ENCODE data around the gene LRP1. TPM values are rescaled to one million over a fixed set of nuclear protein-coding genes. Genes with fewer than 3 reads are reported as not detected.

The LRP1 gene
- total and polyA plus RNA-seq, 2 of the 4 experiments (the other 2 are of a cell fraction), result 73.1 to 142 TPM

- Histone ChIP-seq H3K9ac (ENCODE audit: low read depth, low read length) (no peak overlapping the region), H3K56ac (ENCODE audit: extremely low read depth, insufficient read depth, low read length) (no peak overlapping the region), H3K27ac (ENCODE audit: insufficient read depth, low read length) (no peak overlapping the region), H3K4ac (ENCODE audit: low read depth, low read length) (no peak overlapping the region), H2BK20ac (ENCODE audit: low read depth, low read length) (no peak overlapping the region), H2AK5ac (ENCODE audit: low read depth, low read length) (no peak overlapping the region), H3K18ac (ENCODE audit: low read depth, low read length) (no peak overlapping the region), H4K91ac (ENCODE audit: insufficient read depth, low read depth, low read length) (no peak overlapping the region), H2BK5ac (ENCODE audit: low read depth, low read length, poor library complexity, severe bottlenecking) (no peak overlapping the region), H2BK15ac (ENCODE audit: low read depth, low read length) (no peak overlapping the region), H3K14ac (replicated peaks; ENCODE audit: low read depth, low read length) (no peak overlapping the region), H3K4me1 (ENCODE audit: control insufficient read depth, insufficient read depth, low read length) (peaks cover 5% of the 10 kb centered on the region), H2AK9ac (replicated peaks; ENCODE audit: low read depth, low read length, poor library complexity) (no peak overlapping the region), H2BK120ac (ENCODE audit: low read depth, low read length) (no peak overlapping the region), H3K27me3 (ENCODE audit: control insufficient read depth, insufficient read depth, low read length) (no peaks in the 10 kb centered on the region), H4K8ac (ENCODE audit: low read depth in 2 of 2, low read length in 2 of 2) (no peak overlapping the region), H4K5ac (ENCODE audit: low read depth, low read length) (no peak overlapping the region), H3K4me2 (ENCODE audit: low read depth, low read length) (no peak overlapping the region), H3K23ac (ENCODE audit: low read depth, low read length) (no peak overlapping the region), H4K20me1 (ENCODE audit: insufficient read depth, low read length) (peaks cover 18% of the 10 kb centered on the region; the same call in 1 of the 2 replicates), H3K9me1 (ENCODE audit: insufficient read depth, low read length) (peaks cover 14% of the 10 kb centered on the region), H3K36me3 (ENCODE audit: control insufficient read depth, insufficient read depth, low read length) (peaks cover 45% of the 10 kb centered on the region), H3K4me3 (ENCODE audit: insufficient read depth, low read depth, low read length) (no peak overlapping the region), H3K79me1 (ENCODE audit: low read depth in 1 of 2, low read length in 2 of 2) (peaks cover 22 to 55% of the 10 kb centered on the region in 2 experiments), H3K9me3 (ENCODE audit: control insufficient read depth, insufficient read depth, low read length) (no peaks in the 10 kb centered on the region), H2AFZ (replicated peaks; ENCODE audit: low read length, poor library complexity) (no peak overlapping the region)
- no TSS peak for BruUV-seq (replicated peaks)
- dilution Hi-C loops (cut with HindIII; ENCODE audit: low sequenced_read_pairs, unreplicated experiment), result no loop called here
- 100% methylated on average over 3 of the region's 9 CpGs; no CpG with 5 or more reads in 1 of the 2 experiments for WGBS, 2 experiments (ENCODE audit: extremely low coverage in 2 of 2, insufficient read length in 1 of 2)
- ChIA-PET CTCF (no interaction called here), POLR2A (ENCODE audit: unreplicated experiment) (no interaction called here)
- intact Hi-C loops (cut with micrococcal nuclease), result no loop called here
- no peak for DNase-seq
- no peak for ATAC-seq (ENCODE audit: low read depth)
- in situ Hi-C loops (cut with MboI; ENCODE audit: low sequenced_read_pairs), result no loop called here
- TF ChIP-seq FOS (IDR thresholded peaks at IDR 0.05; ENCODE audit: low read depth, low read length) (no peak), POLR2A (IDR thresholded peaks at IDR 0.05; ENCODE audit: low read depth, low read length) (no peak), RFX5 (IDR thresholded peaks at IDR 0.05; ENCODE audit: low read depth, low read length) (no peak), NFE2L2 (IDR thresholded peaks at IDR 0.05; ENCODE audit: low read depth, low read length) (no peak), RCOR1 (IDR thresholded peaks at IDR 0.05; ENCODE audit: insufficient replicate concordance, low read length) (no peak), CEBPB (IDR thresholded peaks at IDR 0.05; ENCODE audit: low read depth, low read length) (no peak), MAZ (IDR thresholded peaks at IDR 0.05; ENCODE audit: borderline replicate concordance, low read depth, low read length) (no peak), BHLHE40 (IDR thresholded peaks at IDR 0.05; ENCODE audit: low read depth, low read length) (no peak)
- TF ChIP-seq, protein P1, sequence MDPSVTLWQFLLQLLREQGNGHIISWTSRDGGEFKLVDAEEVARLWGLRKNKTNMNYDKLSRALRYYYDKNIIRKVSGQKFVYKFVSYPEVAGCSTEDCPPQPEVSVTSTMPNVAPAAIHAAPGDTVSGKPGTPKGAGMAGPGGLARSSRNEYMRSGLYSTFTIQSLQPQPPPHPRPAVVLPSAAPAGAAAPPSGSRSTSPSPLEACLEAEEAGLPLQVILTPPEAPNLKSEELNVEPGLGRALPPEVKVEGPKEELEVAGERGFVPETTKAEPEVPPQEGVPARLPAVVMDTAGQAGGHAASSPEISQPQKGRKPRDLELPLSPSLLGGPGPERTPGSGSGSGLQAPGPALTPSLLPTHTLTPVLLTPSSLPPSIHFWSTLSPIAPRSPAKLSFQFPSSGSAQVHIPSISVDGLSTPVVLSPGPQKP (IDR thresholded peaks at IDR 0.05; ENCODE audit: borderline replicate concordance, low read depth, low read length), result no peak
- TF ChIP-seq, protein P2, sequence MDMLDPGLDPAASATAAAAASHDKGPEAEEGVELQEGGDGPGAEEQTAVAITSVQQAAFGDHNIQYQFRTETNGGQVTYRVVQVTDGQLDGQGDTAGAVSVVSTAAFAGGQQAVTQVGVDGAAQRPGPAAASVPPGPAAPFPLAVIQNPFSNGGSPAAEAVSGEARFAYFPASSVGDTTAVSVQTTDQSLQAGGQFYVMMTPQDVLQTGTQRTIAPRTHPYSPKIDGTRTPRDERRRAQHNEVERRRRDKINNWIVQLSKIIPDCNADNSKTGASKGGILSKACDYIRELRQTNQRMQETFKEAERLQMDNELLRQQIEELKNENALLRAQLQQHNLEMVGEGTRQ (IDR thresholded peaks at IDR 0.05; ENCODE audit: low read depth, low read length), result no peak
These were observed 22.1 kb upstream of the LRP1 start for GRCh38 chr12:57106021-57106708.

Data from IMR-90 (cell line).